Ascending aorta (tissue), 2 donors: ENCODE results near the gene EXOC4. TPM values are rescaled to one million over a fixed set of nuclear protein-coding genes. Genes with fewer than 3 reads are reported as not detected.

ENCODE experiments used
- DNase-seq, 2 donors: peaks; one replicate each; pipeline ENCODE4 v3.0.0-alpha.2; 2019; ENCODE audit warnings: low spot score in 2 of 2
- H3K27ac ChIP-seq, 2 donors: fragments of 200-600 bp; sonication (generic); one replicate each; pipeline ENCODE4 v1.5.1; 2016 to 2017; ENCODE audit warnings: mild to moderate bottlenecking in 1 of 2
- H3K27me3 ChIP-seq: fragments of 200-600 bp; sonication (generic); one replicate; pipeline ENCODE4 v1.5.1; 2017
- H3K36me3 ChIP-seq, 2 donors: fragments of 200-600 bp; sonication (generic); one replicate each; pipeline ENCODE4 v1.5.1; 2016
- H3K4me1 ChIP-seq, 2 donors: fragments of 200-600 bp; sonication (generic); one replicate each; pipeline ENCODE4 v1.5.1; 2016 to 2017; ENCODE audit warnings: mild to moderate bottlenecking in 1 of 2
- H3K4me3 ChIP-seq, 2 donors: fragments of 200-600 bp; sonication (generic); one replicate each; pipeline ENCODE4 v1.5.1; 2016 to 2017; ENCODE audit warnings: mild to moderate bottlenecking in 1 of 2
- H3K9me3 ChIP-seq, 2 donors: fragments of 200-600 bp; sonication (generic); one replicate each; pipeline ENCODE4 v1.5.1; 2016
- intact Hi-C: fragments of 100-400 bp; cut with DNase I; formaldehyde crosslinking; loops from one replicate; pipeline ENCODE4 v1.15.1; 2023
- total RNA-seq: library from RNA; depleted of rRNA; stranded (reverse); fragments of >200 nt; gene quantifications from one replicate; pipeline ENCODE4 v1.1.0, GENCODE V29; 2016
- TF ChIP-seq, protein P1 (sequence below), 3 experiments: fragments of 200-600 bp in 2 of 3; fragments of 450-650 bp in 1 of 3; sonication (generic) in 2 of 3; IDR thresholded peaks; one replicate each; pipeline ENCODE4 v1.5.1; 2016 to 2019; ENCODE audit warnings: antibody characterized with exemption in 3 of 3, mild to moderate bottlenecking in 1 of 3, moderate library complexity in 1 of 3

EXOC4 gene
- total RNA-seq, 1 donor from 2014 or later = 27.1 TPM

DNA sequence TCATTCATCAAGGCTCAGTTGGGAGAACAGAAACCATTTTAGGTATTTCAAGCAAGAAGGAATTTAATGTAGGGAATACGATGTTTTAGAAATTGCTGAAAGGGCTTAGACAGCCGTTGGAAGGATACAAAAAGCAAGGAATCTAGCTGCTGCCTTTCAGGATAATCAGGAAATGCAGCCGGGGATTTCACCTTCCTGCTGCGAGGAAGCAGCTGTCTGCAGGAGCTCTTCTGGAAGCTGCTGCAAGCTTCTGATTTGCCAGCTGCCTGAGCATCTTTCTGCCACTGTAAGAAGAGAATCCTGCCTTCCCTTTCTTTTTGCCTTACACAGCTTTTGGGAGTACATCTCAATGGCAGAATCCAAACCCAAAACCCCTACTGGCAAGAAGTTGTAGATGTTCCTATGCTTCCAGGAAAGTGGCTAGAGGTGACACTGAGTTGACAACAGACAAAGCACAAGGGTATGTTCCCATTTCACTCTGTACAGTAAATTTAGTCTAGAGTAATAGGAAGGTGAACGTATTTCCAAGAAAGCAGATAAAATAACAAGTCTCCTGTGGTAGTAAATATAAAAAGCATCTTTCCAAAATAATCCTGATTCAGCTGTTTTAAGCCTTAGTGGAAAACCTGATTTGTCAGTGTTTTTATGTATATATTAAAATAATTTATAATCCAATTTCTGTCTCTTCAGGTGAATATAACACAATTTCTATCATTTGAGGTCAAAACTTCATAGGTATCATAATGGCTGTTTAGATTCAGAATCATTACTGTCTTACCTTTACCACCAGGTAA is 725.8 kb downstream of the EXOC4 start:
- Histone ChIP-seq H3K4me1 (no peaks in the 10 kb centered on the region), H3K9me3 (no peaks in the 10 kb centered on the region), H3K27me3 (no peaks in the 10 kb centered on the region), H3K36me3 (no peaks in the 10 kb centered on the region), H3K27ac (no peak overlapping the region), H3K4me3 (no peak overlapping the region)
- intact Hi-C loops = no loop called here
- no peak for DNase-seq
- TF ChIP-seq, protein P1, sequence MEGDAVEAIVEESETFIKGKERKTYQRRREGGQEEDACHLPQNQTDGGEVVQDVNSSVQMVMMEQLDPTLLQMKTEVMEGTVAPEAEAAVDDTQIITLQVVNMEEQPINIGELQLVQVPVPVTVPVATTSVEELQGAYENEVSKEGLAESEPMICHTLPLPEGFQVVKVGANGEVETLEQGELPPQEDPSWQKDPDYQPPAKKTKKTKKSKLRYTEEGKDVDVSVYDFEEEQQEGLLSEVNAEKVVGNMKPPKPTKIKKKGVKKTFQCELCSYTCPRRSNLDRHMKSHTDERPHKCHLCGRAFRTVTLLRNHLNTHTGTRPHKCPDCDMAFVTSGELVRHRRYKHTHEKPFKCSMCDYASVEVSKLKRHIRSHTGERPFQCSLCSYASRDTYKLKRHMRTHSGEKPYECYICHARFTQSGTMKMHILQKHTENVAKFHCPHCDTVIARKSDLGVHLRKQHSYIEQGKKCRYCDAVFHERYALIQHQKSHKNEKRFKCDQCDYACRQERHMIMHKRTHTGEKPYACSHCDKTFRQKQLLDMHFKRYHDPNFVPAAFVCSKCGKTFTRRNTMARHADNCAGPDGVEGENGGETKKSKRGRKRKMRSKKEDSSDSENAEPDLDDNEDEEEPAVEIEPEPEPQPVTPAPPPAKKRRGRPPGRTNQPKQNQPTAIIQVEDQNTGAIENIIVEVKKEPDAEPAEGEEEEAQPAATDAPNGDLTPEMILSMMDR (IDR thresholded peaks at IDR 0.05) = no peak

DNA sequence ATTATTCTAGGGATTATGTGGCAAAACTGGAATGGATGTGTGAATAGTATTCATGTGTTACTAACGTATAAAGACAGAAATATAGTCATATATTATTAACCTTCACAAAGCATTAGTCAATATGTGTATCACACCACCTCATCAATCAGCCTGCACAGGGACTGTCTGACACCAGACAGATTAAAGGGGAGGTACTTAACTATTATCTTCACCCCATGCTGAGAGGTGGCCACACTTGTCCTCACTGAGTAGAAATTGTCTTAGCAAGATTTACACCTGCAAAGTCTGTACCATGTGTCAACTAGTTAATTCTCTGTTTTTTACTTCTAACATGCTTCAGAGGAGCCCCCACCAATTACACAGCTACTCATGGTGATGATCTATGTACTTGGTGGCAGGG is 727.9 kb downstream of the EXOC4 start:
- no peak for DNase-seq
- H3K4me1 ChIP-seq = no peaks in the 10 kb centered on the region
- H3K9me3 ChIP-seq = no peaks in the 10 kb centered on the region
- TF ChIP-seq, protein P1 (IDR thresholded peaks at IDR 0.05) = no peak
- no peak overlapping the region for H3K4me3 ChIP-seq
- no peaks in the 10 kb centered on the region for H3K27me3 ChIP-seq
- no peak overlapping the region for H3K27ac ChIP-seq
- H3K36me3 ChIP-seq = no peaks in the 10 kb centered on the region
- intact Hi-C loops = no loop called here

DNA sequence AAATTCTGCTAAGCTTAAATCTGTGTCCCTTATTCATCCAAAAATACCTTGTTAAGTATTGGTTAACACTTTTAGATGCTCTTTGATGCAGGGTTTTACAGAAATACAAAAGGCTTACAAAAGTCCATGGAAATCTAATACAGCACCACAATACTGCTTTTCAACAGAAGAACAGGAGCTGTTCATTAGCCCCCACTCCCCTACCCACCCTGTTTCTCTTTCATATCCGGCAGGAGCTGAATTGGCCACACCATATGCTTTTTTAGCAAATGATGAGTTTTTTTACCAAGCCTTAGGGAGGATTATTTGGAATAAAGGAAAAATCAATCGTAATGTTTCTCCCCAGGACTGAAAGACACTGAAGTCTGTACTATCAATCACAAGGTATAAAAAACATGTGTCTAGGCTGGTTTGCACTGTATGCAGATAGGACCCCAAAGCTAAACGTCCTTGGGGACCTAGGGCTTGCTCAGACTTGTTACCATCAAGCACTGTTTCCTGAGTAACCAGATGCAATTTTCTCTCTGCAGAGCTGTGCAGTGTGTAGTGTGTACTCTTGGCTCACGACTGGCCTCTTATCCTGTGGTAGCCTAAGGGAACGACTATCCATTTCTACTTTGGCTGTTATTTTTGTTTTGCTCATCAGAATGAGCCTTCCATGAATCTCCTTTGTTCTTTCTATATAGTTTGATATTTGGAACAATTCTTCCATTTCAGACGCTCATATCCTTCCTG is 731.0 kb downstream of the EXOC4 start:
- Histone ChIP-seq H3K36me3 (no peaks in the 10 kb centered on the region), H3K4me1 (no peaks in the 10 kb centered on the region), H3K27me3 (no peaks in the 10 kb centered on the region), H3K27ac (no peak overlapping the region), H3K9me3 (no peaks in the 10 kb centered on the region), H3K4me3 (no peak overlapping the region)
- TF ChIP-seq, protein P1 (IDR thresholded peaks at IDR 0.05) = no peak
- intact Hi-C loops = no loop called here
- no peak for DNase-seq

DNA sequence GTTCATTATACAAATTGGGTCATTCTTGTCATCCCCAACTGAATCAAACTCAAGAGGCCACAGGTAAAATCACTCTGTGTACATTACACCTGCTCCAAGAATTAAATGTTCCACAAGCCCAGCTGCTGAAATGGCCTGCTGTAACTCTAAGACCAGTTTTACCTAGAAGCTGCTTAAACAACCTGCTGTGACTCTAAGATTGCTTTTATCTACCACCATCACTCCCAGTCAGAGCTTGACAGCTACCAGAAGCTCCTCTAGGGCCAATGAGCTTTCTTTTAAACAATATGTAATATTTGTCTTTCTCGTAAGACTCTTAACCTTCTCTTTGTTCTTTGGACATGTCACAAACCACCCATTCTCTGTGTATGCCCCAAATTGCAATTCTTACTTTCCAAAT is 732.4 kb downstream of the EXOC4 start:
- intact Hi-C loops = no loop called here
- Histone ChIP-seq H3K27ac (no peak overlapping the region), H3K27me3 (no peaks in the 10 kb centered on the region), H3K36me3 (no peaks in the 10 kb centered on the region), H3K9me3 (no peaks in the 10 kb centered on the region), H3K4me3 (no peak overlapping the region), H3K4me1 (no peaks in the 10 kb centered on the region)
- no peak for DNase-seq
- TF ChIP-seq, protein P1 (IDR thresholded peaks at IDR 0.05) = no peak

GRCh38 chr7:133987582-133987981 is 734.7 kb downstream of the EXOC4 start:
- H3K27me3 ChIP-seq = no peaks in the 10 kb centered on the region
- no peaks in the 10 kb centered on the region for H3K4me1 ChIP-seq
- intact Hi-C loops = no loop called here
- peaks cover 0 to 13% of the 10 kb centered on the region in 2 donors for H3K9me3 ChIP-seq
- no peak overlapping the region for H3K4me3 ChIP-seq
- H3K27ac ChIP-seq = no peak overlapping the region
- TF ChIP-seq, protein P1 (IDR thresholded peaks at IDR 0.05) = no peak
- no peaks in the 10 kb centered on the region for H3K36me3 ChIP-seq
- no peak for DNase-seq
